Gastrocnemius medialis (tissue), 4 donors: Measurements from ENCODE around the gene GPATCH8. TPM values are rescaled to one million over a fixed set of nuclear protein-coding genes. Genes with fewer than 3 reads are reported as not detected.
A peak's percentile ranks its signal among the peaks of the same experiment; 100 is the strongest.

ENCODE experiments used
- ATAC-seq, 2 donors: fragments of 150-250 bp; one replicate each; pipeline ENCODE4 v1.9.1; 2016
- DNase-seq, 2 donors: peaks; one replicate each; pipeline ENCODE4 v3.0.0-alpha.2; 2019
- H3K27ac ChIP-seq, 4 donors: fragments of 200-600 bp; sonication (generic); 1 replicate in 1 of 4; 2 replicates in 3 of 4; pipeline ENCODE4 v1.5.1; 2016 to 2018; ENCODE audit warnings: mild to moderate bottlenecking in 2 of 4, moderate library complexity in 1 of 4
- H3K27me3 ChIP-seq, 3 donors: fragments of 200-600 bp; sonication (generic) in 2 of 3; 1 replicate in 1 of 3; 2 replicates in 2 of 3; pipeline versions ENCODE4 v1.5.1 to v1.6.0; 2016 to 2019; ENCODE audit warnings: mild to moderate bottlenecking in 1 of 3, moderate library complexity in 1 of 3
- H3K36me3 ChIP-seq, 2 donors: fragments of 200-600 bp; sonication (generic) in 1 of 2; one replicate each; pipeline ENCODE4 v1.5.1; 2017 to 2018
- H3K4me1 ChIP-seq, 2 donors: fragments of 200-600 bp; sonication (generic) in 1 of 2; one replicate each; pipeline ENCODE4 v1.5.1; 2016 to 2017; ENCODE audit warnings: mild to moderate bottlenecking in 2 of 2
- H3K4me3 ChIP-seq, 4 donors: fragments of 200-600 bp; sonication (generic) in 3 of 4; 1 replicate in 1 of 4; 2 replicates in 3 of 4; pipeline ENCODE4 v1.5.1; 2016 to 2019; ENCODE audit warnings: mild to moderate bottlenecking in 2 of 4
- H3K9me3 ChIP-seq, 3 donors: fragments of 200-600 bp; sonication (generic) in 2 of 3; 1 replicate in 1 of 3; 2 replicates in 2 of 3; pipeline ENCODE4 v1.5.1; 2016 to 2019
- CTCF ChIP-seq, 5 experiments: fragments of 450-650 bp in 3 of 5; fragments of 200-600 bp in 2 of 5; sonication (generic) in 2 of 5; IDR thresholded peaks in 4 of 5; conservative IDR thresholded peaks in 1 of 5; 1 replicate in 4 of 5; 2 replicates in 1 of 5; pipeline ENCODE4 v1.5.1; 2016 to 2019; ENCODE audit warnings: antibody characterized with exemption in 5 of 5, mild to moderate bottlenecking in 3 of 5, moderate library complexity in 3 of 5
- POLR2A ChIP-seq, 2 donors: fragments of 450-650 bp; IDR thresholded peaks; one replicate each; pipeline ENCODE4 v1.6.1; 2017; ENCODE audit warnings: antibody characterized with exemption in 2 of 2, mild to moderate bottlenecking in 2 of 2, moderate library complexity in 2 of 2
- in situ Hi-C, 4 donors: fragments of 200-750 bp; cut with MboI; loops; one replicate each; pipeline versions ENCODE4 v1.15.0 to v1.8.0; 2017; ENCODE audit warnings: low sequenced_read_pairs in 4 of 4
- intact Hi-C: fragments of 100-400 bp; cut with DNase I; formaldehyde crosslinking; loops from one replicate; pipeline ENCODE4 v1.15.1; 2023; ENCODE audit warnings: low total_unique reads
- total RNA-seq, 4 donors: library from RNA; depleted of rRNA; stranded (reverse); fragments of >200 nt; gene quantifications; one replicate each; pipeline versions ENCODE4 v1.1.0 to v1.2.3, GENCODE V29; 2016

The GPATCH8 gene
- total RNA-seq, 4 donors from 2014 or later = 39.9 to 75.1 (median 50.8) TPM

GRCh38 chr17:44502598-44503146 lies 534 bp downstream of the GPATCH8 start:
- TF ChIP-seq POLR2A (IDR thresholded peaks at IDR 0.05) (no peak), CTCF (IDR thresholded peaks at IDR 0.05 in 4 of 5, conservative IDR thresholded peaks at IDR 0.05 in 1 of 5) (no peak)
- intact Hi-C loops = loop anchor here (1.0 to 5.0 kb wide), 5 partner anchors 62 to 280 kb away; no protein-coding TSS in a partner anchor
- no peak for DNase-seq
- Histone ChIP-seq H3K27me3 (no peaks in the 10 kb centered on the region), H3K9me3 (no peaks in the 10 kb centered on the region), H3K4me3 (peak overlapping the region; percentile 86 to 99 (median 87)), H3K27ac (peak overlapping the region; percentile 92 to 99 (median 96)), H3K4me1 (peaks cover 38 to 41% of the 10 kb centered on the region in 2 donors), H3K36me3 (no peaks in the 10 kb centered on the region)
- peak; percentile 36 to 45 for ATAC-seq
- in situ Hi-C loops = loop anchor here (10.0 to 25.0 kb wide), 3 partner anchors 88 to 290 kb away; partner anchors contain the start of gene UBTF (in 3 of the 4)

- TF ChIP-seq POLR2A (IDR thresholded peaks at IDR 0.05) (peak in 1 of 2 donors; percentile 34), CTCF (IDR thresholded peaks at IDR 0.05 in 4 of 5, conservative IDR thresholded peaks at IDR 0.05 in 1 of 5) (no peak)
- no peaks in the 10 kb centered on the region for H3K9me3 ChIP-seq
- peak in 1 of 2 donors; percentile 31 for ATAC-seq
- H3K27ac ChIP-seq = peak overlapping the region; percentile 92 to 99 (median 96)
- no peaks in the 10 kb centered on the region for H3K27me3 ChIP-seq
- no peaks in the 10 kb centered on the region for H3K36me3 ChIP-seq
- H3K4me3 ChIP-seq = peak overlapping the region; percentile 86 to 99 (median 87)
- intact Hi-C loops (loop anchor here (1.0 to 5.0 kb wide), 4 partner anchors 62 to 280 kb away; no protein-coding TSS in a partner anchor), in situ Hi-C loops (loop anchor here (10.0 to 25.0 kb wide), 3 partner anchors 87 to 290 kb away; partner anchors contain the start of gene UBTF (in 3 of the 4))
- DNase-seq = no peak
- H3K4me1 ChIP-seq = peaks cover 42 to 46% of the 10 kb centered on the region in 2 donors
These were observed 1.3 kb downstream of the GPATCH8 start for GRCh38 chr17:44501866-44502375.

- Histone ChIP-seq H3K4me3 (peak overlapping the region; percentile 16 to 99 (median 60)), H3K36me3 (no peaks in the 10 kb centered on the region), H3K9me3 (no peaks in the 10 kb centered on the region), H3K4me1 (peaks cover 58 to 60% of the 10 kb centered on the region in 2 donors), H3K27me3 (no peaks in the 10 kb centered on the region), H3K27ac (peak overlapping the region; percentile 92 to 99 (median 96))
- intact Hi-C loops = loop anchor here (5.0 kb wide), 2 partner anchors 97 to 277 kb away; no protein-coding TSS in a partner anchor
- TF ChIP-seq CTCF (IDR thresholded peaks at IDR 0.05 in 4 of 5, conservative IDR thresholded peaks at IDR 0.05 in 1 of 5) (no peak), POLR2A (IDR thresholded peaks at IDR 0.05) (no peak)
- in situ Hi-C loops = loop anchor here (10.0 to 25.0 kb wide), 4 partner anchors 85 to 287 kb away; partner anchors contain the start of gene UBTF (in 3 of the 4)
- ATAC-seq = no peak
- no peak for DNase-seq
These were observed 3.5 kb downstream of the GPATCH8 start for GRCh38 chr17:44499722-44500121.

- Histone ChIP-seq H3K36me3 (no peaks in the 10 kb centered on the region), H3K4me1 (peaks cover 45 to 64% of the 10 kb centered on the region in 2 donors), H3K27ac (no peak overlapping the region), H3K9me3 (no peaks in the 10 kb centered on the region), H3K4me3 (no peak overlapping the region), H3K27me3 (no peaks in the 10 kb centered on the region)
- intact Hi-C loops (no loop called here), in situ Hi-C loops (loop anchor here in 2 of 4 donors (10.0 kb wide), 1 partner anchor 92 kb away; no protein-coding TSS in a partner anchor)
- DNase-seq = no peak
- no peak for TF ChIP-seq CTCF (IDR thresholded peaks at IDR 0.05 in 4 of 5, conservative IDR thresholded peaks at IDR 0.05 in 1 of 5)
- TF ChIP-seq POLR2A (IDR thresholded peaks at IDR 0.05) = no peak
- no peak for ATAC-seq
These were observed 6.4 kb downstream of the GPATCH8 start for GRCh38 chr17:44496815-44497214.
